GM12864 (cell line): ENCODE data around the gene TTC4.

ENCODE experiments used
- DNase-seq: peaks from one replicate; pipeline ENCODE4 v3.0.0-alpha.2; 2011; ENCODE audit warnings: low read depth
- H3K4me3 ChIP-seq: 2 replicates; pipeline ENCODE4 v1.5.1; 2011; ENCODE audit warnings: mild to moderate bottlenecking, low read depth, low read length, control low read depth
- TF ChIP-seq, protein P1 (sequence below): IDR thresholded peaks from 2 replicates; pipeline ENCODE4 v1.5.1; 2011; ENCODE audit warnings: low read depth, mild to moderate bottlenecking, moderate library complexity, low read length, control low read depth, inconsistent platforms; ENCODE audit errors: missing control alignments

TTC4 gene

DNA sequence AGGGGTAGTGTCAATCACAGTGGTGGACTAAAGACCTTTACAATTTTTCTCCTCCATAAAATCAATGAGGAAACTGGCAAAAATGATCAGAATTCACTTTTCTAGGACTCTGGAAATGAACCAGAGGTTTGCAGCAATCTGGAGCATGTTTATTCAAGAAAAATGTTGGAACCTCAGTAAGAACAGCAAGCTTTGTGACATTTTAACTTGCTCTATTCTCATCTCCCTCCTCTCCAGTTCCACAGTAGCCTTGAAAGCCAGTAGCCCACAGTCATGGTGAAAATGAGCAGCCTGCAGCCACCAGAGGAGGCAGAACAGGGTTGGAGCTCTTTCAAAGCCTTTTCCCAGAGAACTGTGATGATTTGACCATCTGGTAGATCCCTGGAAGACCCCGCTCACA lies 9.1 kb downstream of the TTC4 start:
- H3K4me3 ChIP-seq: no peak overlapping the region
- DNase-seq: no peak
- TF ChIP-seq, protein P1, sequence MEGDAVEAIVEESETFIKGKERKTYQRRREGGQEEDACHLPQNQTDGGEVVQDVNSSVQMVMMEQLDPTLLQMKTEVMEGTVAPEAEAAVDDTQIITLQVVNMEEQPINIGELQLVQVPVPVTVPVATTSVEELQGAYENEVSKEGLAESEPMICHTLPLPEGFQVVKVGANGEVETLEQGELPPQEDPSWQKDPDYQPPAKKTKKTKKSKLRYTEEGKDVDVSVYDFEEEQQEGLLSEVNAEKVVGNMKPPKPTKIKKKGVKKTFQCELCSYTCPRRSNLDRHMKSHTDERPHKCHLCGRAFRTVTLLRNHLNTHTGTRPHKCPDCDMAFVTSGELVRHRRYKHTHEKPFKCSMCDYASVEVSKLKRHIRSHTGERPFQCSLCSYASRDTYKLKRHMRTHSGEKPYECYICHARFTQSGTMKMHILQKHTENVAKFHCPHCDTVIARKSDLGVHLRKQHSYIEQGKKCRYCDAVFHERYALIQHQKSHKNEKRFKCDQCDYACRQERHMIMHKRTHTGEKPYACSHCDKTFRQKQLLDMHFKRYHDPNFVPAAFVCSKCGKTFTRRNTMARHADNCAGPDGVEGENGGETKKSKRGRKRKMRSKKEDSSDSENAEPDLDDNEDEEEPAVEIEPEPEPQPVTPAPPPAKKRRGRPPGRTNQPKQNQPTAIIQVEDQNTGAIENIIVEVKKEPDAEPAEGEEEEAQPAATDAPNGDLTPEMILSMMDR: no peak

DNA sequence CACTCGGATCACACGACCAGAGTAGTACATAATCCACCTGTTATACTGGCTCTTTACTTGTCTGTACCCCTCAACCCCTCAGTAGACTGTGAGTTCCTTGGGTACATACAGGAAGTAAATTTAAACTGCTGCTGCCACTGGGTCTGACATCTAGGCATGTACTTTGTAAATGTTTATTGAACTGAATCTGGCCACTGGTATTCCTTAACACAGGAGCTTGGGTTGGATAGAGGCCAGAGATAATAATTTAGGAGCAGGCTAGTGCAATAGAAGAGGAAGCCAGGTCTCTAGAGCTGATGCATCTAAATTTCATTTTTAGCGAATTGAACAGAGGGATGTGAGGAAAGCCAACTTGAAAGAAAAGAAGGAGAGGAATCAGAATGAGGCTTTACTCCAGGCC lies 12.4 kb downstream of the TTC4 start:
- H3K4me3 ChIP-seq: no peak overlapping the region
- DNase-seq: no peak
- TF ChIP-seq, protein P1: no peak

DNA sequence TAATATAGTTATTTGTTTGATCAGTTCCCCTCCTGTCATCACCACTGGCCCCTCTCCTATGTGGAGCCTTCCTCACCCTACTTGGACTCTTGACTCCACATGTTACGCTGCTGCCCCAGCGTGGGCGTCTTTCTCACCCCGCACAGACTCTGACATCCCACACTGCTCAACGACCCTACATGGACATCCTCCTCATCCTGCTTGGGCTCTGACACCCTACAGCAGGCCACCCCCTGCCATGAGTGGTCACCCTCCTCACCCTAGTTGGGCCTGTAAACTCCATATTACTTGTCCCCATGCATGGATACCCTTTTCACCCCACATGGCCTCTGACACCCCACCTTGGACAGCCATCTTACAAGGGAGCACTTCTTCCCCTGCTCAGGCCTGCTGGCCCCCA lies 21.0 kb downstream of the TTC4 start:
- TF ChIP-seq, protein P1: no peak
- no peak overlapping the region for H3K4me3 ChIP-seq
- no peak for DNase-seq

DNA sequence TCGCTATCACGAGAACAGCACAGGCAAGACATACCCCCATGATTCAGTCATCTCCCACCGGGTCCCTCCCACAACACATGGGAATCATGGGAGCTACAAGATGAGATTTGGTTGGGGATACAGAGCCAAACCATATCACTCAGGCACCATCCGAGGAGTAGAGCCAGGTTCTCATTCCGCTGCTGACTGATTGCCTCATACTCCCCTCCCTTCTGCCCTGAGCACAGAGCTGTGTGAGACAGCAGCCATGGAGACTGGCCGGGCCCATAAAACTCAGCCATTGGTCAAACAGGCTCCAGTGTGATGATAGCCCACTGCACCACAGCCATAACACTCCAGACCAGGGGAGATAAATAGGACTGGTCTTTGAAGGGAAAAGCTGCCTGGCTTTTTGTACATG lies 22.6 kb downstream of the TTC4 start:
- H3K4me3 ChIP-seq: no peak overlapping the region
- TF ChIP-seq, protein P1: no peak
- DNase-seq: no peak

DNA sequence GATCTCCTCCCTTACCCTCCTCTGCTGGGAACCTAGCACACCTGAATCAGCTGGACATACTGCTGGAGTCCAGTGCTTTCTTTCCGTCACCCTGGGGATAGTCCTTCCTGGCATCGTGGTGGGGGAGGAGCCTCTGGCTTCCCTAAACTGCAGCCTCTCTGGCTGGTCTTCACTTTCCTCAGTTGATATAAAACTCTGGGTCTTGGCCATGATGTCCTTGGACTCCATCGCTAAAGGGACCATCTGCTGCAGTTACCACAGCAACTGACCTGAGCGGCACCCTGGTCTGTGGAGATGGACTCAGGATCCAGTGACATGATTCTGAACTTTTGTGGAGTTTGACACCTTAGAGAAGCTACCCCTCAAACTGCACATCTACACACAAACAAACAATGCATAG lies 25.9 kb downstream of the TTC4 start:
- DNase-seq: no peak
- TF ChIP-seq, protein P1: no peak
- H3K4me3 ChIP-seq: no peak overlapping the region

GRCh38 chr1:54742282-54742681 lies 26.6 kb downstream of the TTC4 start:
- H3K4me3 ChIP-seq: no peak overlapping the region
- DNase-seq: no peak
- TF ChIP-seq, protein P1: no peak

GRCh38 chr1:54743416-54744226 lies 28.0 kb downstream of the TTC4 start:
- no peak for DNase-seq
- TF ChIP-seq, protein P1: no peak
- no peak overlapping the region for H3K4me3 ChIP-seq
